ENCODE measurements around the gene LPAR1. TPM values are rescaled to one million over a fixed set of nuclear protein-coding genes. Genes with fewer than 3 reads are reported as not detected.
A peak's percentile ranks its signal among the peaks of the same experiment; 100 is the strongest.

The LPAR1 gene
- total and polyA plus RNA-seq, 9 donors: 39.3 to 74.9 (median 51.8) TPM

DNA sequence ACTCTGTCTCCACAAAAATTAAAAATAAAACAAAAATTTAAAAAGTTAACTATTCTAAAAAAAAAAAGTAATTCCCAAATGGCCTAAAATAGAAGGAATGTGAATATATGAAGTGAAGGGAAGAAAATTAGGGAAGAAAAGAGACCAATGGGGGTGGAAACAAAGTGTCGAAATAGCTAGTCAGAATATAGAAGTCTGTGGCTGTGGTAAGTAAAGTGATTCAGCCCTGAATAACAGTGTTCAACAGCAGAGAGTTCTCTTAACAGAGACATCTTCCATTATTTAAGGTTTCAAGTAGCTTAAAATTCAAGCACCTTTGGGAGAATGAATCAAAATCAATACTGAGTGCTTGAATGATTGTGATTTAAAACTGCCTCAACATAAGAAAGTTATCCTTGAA lies 51.7 kb downstream of the LPAR1 start:
- no CpG with 5 or more reads among the region's 1 CpG for WGBS (ENCODE audit: insufficient coverage)
- no peak overlapping the region for H3K4me3 ChIP-seq (ENCODE audit: low read length)
- no peaks in the 10 kb centered on the region for H3K36me3 ChIP-seq (ENCODE audit: control insufficient read depth, insufficient read depth, low read length)
- H3K4me1 ChIP-seq (ENCODE audit: control insufficient read depth, insufficient read depth, low read length): no peaks in the 10 kb centered on the region
- no peak overlapping the region for H3K27ac ChIP-seq (ENCODE audit: low read length)
- H3K27me3 ChIP-seq (ENCODE audit: control insufficient read depth, insufficient read depth, low read length): no peaks in the 10 kb centered on the region
- peaks cover 2% of the 10 kb centered on the region for H3K9me3 ChIP-seq (replicated peaks; ENCODE audit: control insufficient read depth, low read depth, low read length)
- DNase-seq: no peak

DNA sequence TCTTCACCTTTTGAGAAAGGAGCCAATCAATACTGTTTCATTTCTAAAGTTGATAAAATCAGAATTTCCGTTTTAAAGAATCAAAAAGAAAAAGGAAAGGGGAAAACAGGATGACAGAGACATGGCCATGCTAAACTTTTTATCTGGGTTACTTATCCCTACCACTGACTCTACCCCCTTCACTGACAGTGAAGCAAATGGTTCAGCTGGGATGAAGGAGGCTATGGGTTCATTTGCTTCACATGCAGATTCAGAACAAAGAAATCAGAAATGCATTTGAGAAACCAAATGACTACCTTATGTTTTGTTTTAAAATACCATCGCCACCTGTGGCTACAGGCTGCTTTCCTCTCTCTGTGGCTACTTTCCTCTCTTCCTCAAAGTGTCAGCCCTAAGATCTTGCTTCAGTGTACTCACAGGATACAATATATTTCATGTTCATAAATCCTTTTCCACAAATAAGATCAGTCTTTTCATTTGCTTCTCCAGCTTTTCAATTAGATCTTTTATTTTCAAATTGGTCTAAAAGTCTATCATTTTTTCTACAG lies 53.3 kb downstream of the LPAR1 start:
- Histone ChIP-seq H3K9me3 (replicated peaks; ENCODE audit: control insufficient read depth, low read depth, low read length) (peaks cover 2% of the 10 kb centered on the region), H3K27me3 (ENCODE audit: control insufficient read depth, insufficient read depth, low read length) (no peaks in the 10 kb centered on the region), H3K36me3 (ENCODE audit: control insufficient read depth, insufficient read depth, low read length) (no peaks in the 10 kb centered on the region), H3K4me1 (ENCODE audit: control insufficient read depth, insufficient read depth, low read length) (peaks cover 2% of the 10 kb centered on the region), H3K4me3 (ENCODE audit: low read length) (no peak overlapping the region), H3K27ac (ENCODE audit: low read length) (no peak overlapping the region)
- DNase-seq: no peak
- 100% methylated on average over 1 of the region's 2 CpGs for WGBS (ENCODE audit: insufficient coverage)

GRCh38 chr9:110980261-110980660 lies 58.0 kb downstream of the LPAR1 start:
- no peak overlapping the region for H3K4me3 ChIP-seq (ENCODE audit: low read length)
- DNase-seq: no peak
- no peaks in the 10 kb centered on the region for H3K9me3 ChIP-seq (replicated peaks; ENCODE audit: control insufficient read depth, low read depth, low read length)
- peaks cover 8% of the 10 kb centered on the region for H3K4me1 ChIP-seq (ENCODE audit: control insufficient read depth, insufficient read depth, low read length)
- no CpG with 5 or more reads among the region's 3 CpGs for WGBS (ENCODE audit: insufficient coverage)
- no peaks in the 10 kb centered on the region for H3K27me3 ChIP-seq (ENCODE audit: control insufficient read depth, insufficient read depth, low read length)
- no peak overlapping the region for H3K27ac ChIP-seq (ENCODE audit: low read length)
- no peaks in the 10 kb centered on the region for H3K36me3 ChIP-seq (ENCODE audit: control insufficient read depth, insufficient read depth, low read length)

DNA sequence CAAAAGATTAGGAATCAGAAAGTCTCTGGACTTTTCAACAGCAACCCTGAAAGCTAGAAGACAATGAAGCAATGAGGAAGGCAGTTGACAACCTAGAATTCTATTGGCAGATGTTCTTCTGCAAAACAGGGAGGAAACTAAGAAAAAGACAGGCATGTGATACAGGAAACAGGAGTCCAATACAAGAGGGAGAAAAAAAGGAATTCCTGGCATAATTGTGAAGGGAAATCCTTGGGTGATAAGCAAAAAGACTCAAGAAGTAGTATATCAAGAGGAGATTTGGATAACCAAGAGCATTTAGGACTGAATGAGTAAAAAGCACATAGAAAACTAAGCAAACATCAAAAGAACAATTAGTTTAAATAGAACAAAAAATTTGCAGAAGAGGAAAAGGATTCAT lies 58.6 kb downstream of the LPAR1 start:
- H3K4me1 ChIP-seq (ENCODE audit: control insufficient read depth, insufficient read depth, low read length): peaks cover 8% of the 10 kb centered on the region
- H3K4me3 ChIP-seq (ENCODE audit: low read length): no peak overlapping the region
- DNase-seq: no peak
- no peaks in the 10 kb centered on the region for H3K27me3 ChIP-seq (ENCODE audit: control insufficient read depth, insufficient read depth, low read length)
- H3K36me3 ChIP-seq (ENCODE audit: control insufficient read depth, insufficient read depth, low read length): no peaks in the 10 kb centered on the region
- H3K9me3 ChIP-seq (replicated peaks; ENCODE audit: control insufficient read depth, low read depth, low read length): no peaks in the 10 kb centered on the region
- H3K27ac ChIP-seq (ENCODE audit: low read length): no peak overlapping the region

DNA sequence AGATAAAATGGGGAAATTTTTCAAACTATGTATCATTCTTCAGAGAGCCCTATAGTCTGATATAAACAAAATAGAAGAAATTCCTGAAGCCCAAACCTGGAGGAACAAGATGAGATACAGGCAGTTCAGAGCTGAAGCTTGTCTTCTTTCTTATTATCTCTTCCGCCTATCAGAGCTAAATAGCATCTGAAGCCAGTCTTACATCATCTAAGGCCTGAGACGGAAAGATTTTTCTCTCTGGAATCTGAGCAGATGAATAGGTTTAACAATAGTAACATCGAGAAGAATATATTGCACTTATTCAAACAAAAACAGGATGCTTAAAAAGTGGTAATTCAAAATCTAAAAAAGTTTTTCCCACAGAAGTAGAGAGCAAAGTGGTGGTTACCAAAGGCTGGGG lies 59.8 kb downstream of the LPAR1 start:
- no peak for DNase-seq
- no CpG with 5 or more reads among the region's 3 CpGs for WGBS (ENCODE audit: insufficient coverage)
- H3K27ac ChIP-seq (ENCODE audit: low read length): no peak overlapping the region
- no peaks in the 10 kb centered on the region for H3K27me3 ChIP-seq (ENCODE audit: control insufficient read depth, insufficient read depth, low read length)
- peaks cover 8% of the 10 kb centered on the region for H3K4me1 ChIP-seq (ENCODE audit: control insufficient read depth, insufficient read depth, low read length)
- H3K9me3 ChIP-seq (replicated peaks; ENCODE audit: control insufficient read depth, low read depth, low read length): no peaks in the 10 kb centered on the region
- no peak overlapping the region for H3K4me3 ChIP-seq (ENCODE audit: low read length)
- H3K36me3 ChIP-seq (ENCODE audit: control insufficient read depth, insufficient read depth, low read length): no peaks in the 10 kb centered on the region

- H3K27me3 ChIP-seq (ENCODE audit: control insufficient read depth, insufficient read depth, low read length): no peaks in the 10 kb centered on the region
- peak; percentile 65 for DNase-seq
- H3K9me3 ChIP-seq (replicated peaks; ENCODE audit: control insufficient read depth, low read depth, low read length): no peaks in the 10 kb centered on the region
- H3K36me3 ChIP-seq (ENCODE audit: control insufficient read depth, insufficient read depth, low read length): peaks cover 3% of the 10 kb centered on the region
- no peak overlapping the region for H3K27ac ChIP-seq (ENCODE audit: low read length)
- WGBS (ENCODE audit: insufficient coverage): no CpG with 5 or more reads among the region's 3 CpGs
- peaks cover 8% of the 10 kb centered on the region for H3K4me1 ChIP-seq (ENCODE audit: control insufficient read depth, insufficient read depth, low read length)
- H3K4me3 ChIP-seq (ENCODE audit: low read length): no peak overlapping the region
Observed at GRCh38 chr9:110977259-110977709, 61.0 kb downstream of the LPAR1 start.

- Histone ChIP-seq H3K27me3 (ENCODE audit: control insufficient read depth, insufficient read depth, low read length) (no peaks in the 10 kb centered on the region), H3K36me3 (ENCODE audit: control insufficient read depth, insufficient read depth, low read length) (peaks cover 14% of the 10 kb centered on the region), H3K4me1 (ENCODE audit: control insufficient read depth, insufficient read depth, low read length) (peaks cover 8% of the 10 kb centered on the region), H3K27ac (ENCODE audit: low read length) (no peak overlapping the region), H3K4me3 (ENCODE audit: low read length) (no peak overlapping the region), H3K9me3 (replicated peaks; ENCODE audit: control insufficient read depth, low read depth, low read length) (no peaks in the 10 kb centered on the region)
- WGBS (ENCODE audit: insufficient coverage): no CpG with 5 or more reads among the region's 6 CpGs
- DNase-seq: no peak
Observed at GRCh38 chr9:110975969-110976368, 62.3 kb downstream of the LPAR1 start.

- H3K36me3 ChIP-seq (ENCODE audit: control insufficient read depth, insufficient read depth, low read length): peaks cover 14% of the 10 kb centered on the region
- no peak for DNase-seq
- H3K27me3 ChIP-seq (ENCODE audit: control insufficient read depth, insufficient read depth, low read length): no peaks in the 10 kb centered on the region
- H3K4me1 ChIP-seq (ENCODE audit: control insufficient read depth, insufficient read depth, low read length): peaks cover 7% of the 10 kb centered on the region
- H3K4me3 ChIP-seq (ENCODE audit: low read length): no peak overlapping the region
- H3K27ac ChIP-seq (ENCODE audit: low read length): no peak overlapping the region
- no peaks in the 10 kb centered on the region for H3K9me3 ChIP-seq (replicated peaks; ENCODE audit: control insufficient read depth, low read depth, low read length)
- no CpG with 5 or more reads among the region's 2 CpGs for WGBS (ENCODE audit: insufficient coverage)
Observed at GRCh38 chr9:110975278-110975677, 63.0 kb downstream of the LPAR1 start.

DNA sequence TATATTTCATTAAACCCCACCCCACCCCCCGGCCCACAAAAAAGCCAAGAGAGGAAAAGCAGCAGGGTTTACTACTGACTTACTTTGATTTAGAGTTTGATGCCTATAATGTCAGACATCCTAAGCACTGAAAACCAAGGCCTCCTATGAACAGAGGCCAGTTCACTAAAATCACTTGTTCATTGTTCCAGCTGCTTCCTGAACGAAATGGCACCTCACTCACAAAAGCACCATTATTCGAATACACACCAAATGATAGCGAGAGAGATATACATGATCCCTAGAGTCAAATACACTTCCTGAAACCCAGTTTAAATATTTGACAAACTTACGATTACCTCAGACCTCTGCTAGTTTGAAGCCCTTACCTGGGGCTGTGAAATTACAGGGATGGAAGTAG lies 66.6 kb downstream of the LPAR1 start:
- no peaks in the 10 kb centered on the region for H3K4me1 ChIP-seq (ENCODE audit: control insufficient read depth, insufficient read depth, low read length)
- no peaks in the 10 kb centered on the region for H3K9me3 ChIP-seq (replicated peaks; ENCODE audit: control insufficient read depth, low read depth, low read length)
- no peak for DNase-seq
- no CpG with 5 or more reads among the region's 5 CpGs for WGBS (ENCODE audit: insufficient coverage)
- no peak overlapping the region for H3K4me3 ChIP-seq (ENCODE audit: low read length)
- peaks cover 19% of the 10 kb centered on the region for H3K36me3 ChIP-seq (ENCODE audit: control insufficient read depth, insufficient read depth, low read length)
- no peaks in the 10 kb centered on the region for H3K27me3 ChIP-seq (ENCODE audit: control insufficient read depth, insufficient read depth, low read length)
- H3K27ac ChIP-seq (ENCODE audit: low read length): no peak overlapping the region

GRCh38 chr9:110971234-110971633 lies 67.0 kb downstream of the LPAR1 start:
- peaks cover 19% of the 10 kb centered on the region for H3K36me3 ChIP-seq (ENCODE audit: control insufficient read depth, insufficient read depth, low read length)
- no CpG with 5 or more reads among the region's 2 CpGs for WGBS (ENCODE audit: insufficient coverage)

DNA sequence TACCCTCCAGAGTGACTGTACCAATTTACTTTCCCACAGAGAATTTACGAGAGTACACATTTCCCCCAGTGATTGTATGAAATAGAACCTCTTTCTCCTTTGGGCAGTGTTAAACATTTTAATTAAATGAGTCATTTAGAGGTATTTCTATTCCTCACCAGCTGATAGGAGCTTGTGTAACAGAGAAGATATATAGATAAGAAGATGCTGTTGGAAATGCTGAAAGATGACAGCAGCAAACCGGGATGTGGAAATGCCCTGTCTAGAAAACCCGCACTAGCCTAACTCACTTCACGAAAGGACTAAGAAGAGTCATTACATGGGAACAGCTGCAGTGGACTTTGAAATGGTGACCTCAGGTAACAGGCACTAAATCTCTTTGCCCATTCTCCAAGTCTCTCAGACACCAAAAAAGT lies 68.3 kb downstream of the LPAR1 start:
- WGBS (ENCODE audit: insufficient coverage): no CpG with 5 or more reads among the region's 4 CpGs
- no peaks in the 10 kb centered on the region for H3K4me1 ChIP-seq (ENCODE audit: control insufficient read depth, insufficient read depth, low read length)
- no peak overlapping the region for H3K4me3 ChIP-seq (ENCODE audit: low read length)
- H3K36me3 ChIP-seq (ENCODE audit: control insufficient read depth, insufficient read depth, low read length): peaks cover 19% of the 10 kb centered on the region
- no peak for DNase-seq
- H3K27ac ChIP-seq (ENCODE audit: low read length): no peak overlapping the region
- no peaks in the 10 kb centered on the region for H3K9me3 ChIP-seq (replicated peaks; ENCODE audit: control insufficient read depth, low read depth, low read length)
- H3K27me3 ChIP-seq (ENCODE audit: control insufficient read depth, insufficient read depth, low read length): no peaks in the 10 kb centered on the region

More at GRCh38 chr9:110971234-110971633, 67.0 kb downstream of the LPAR1 start:
- Histone ChIP-seq H3K27me3 (ENCODE audit: control insufficient read depth, insufficient read depth, low read length) (no peaks in the 10 kb centered on the region), H3K27ac (ENCODE audit: low read length) (no peak overlapping the region), H3K4me1 (ENCODE audit: control insufficient read depth, insufficient read depth, low read length) (no peaks in the 10 kb centered on the region), H3K9me3 (replicated peaks; ENCODE audit: control insufficient read depth, low read depth, low read length) (no peaks in the 10 kb centered on the region), H3K4me3 (ENCODE audit: low read length) (no peak overlapping the region)
- DNase-seq: no peak
